Measurements from ENCODE around the gene CLUH. TPM values are rescaled to one million over a fixed set of nuclear protein-coding genes. Genes with fewer than 3 reads are reported as not detected.

The CLUH gene
- total RNA-seq = 34.5 and 62.4 TPM in 2 replicates

GRCh38 chr17:2711608-2712299, at the start of gene CLUH:
TSS of gene CLUH (minus strand) at chr17:2711764. CDS start at chr17:2711661, 103 bp downstream.

GRCh38 chr17:2749058-2749783, 37.7 kb upstream of the CLUH start, which contains the start of gene CCDC92B:
TSS of gene CCDC92B (minus strand) at chr17:2749652. CDS start at chr17:2735145, 14,507 bp downstream.

Other genes starting within 250 kb of the CLUH start
- gene METTL16, start 199.9 kb downstream of the CLUH start, total RNA-seq = 14.7 and 14.9 TPM in 2 replicates
- gene PAFAH1B1, start 118.1 kb downstream of the CLUH start, total RNA-seq = 132 and 144 TPM in 2 replicates
- not detected in 2 replicates for gene CCDC92B, start 37.9 kb upstream of the CLUH start, total RNA-seq
- 1.2 TPM in 2 replicates for gene RAP1GAP2, start 84.7 kb upstream of the CLUH start, total RNA-seq